ENCODE measurements around the gene NUP155.
"Not testable (repeated sequence)": the region's sequence is repeated elsewhere in the genome, so short reads cannot be mapped to it uniquely, and the experiment has no call there.

Gene NUP155

DNA sequence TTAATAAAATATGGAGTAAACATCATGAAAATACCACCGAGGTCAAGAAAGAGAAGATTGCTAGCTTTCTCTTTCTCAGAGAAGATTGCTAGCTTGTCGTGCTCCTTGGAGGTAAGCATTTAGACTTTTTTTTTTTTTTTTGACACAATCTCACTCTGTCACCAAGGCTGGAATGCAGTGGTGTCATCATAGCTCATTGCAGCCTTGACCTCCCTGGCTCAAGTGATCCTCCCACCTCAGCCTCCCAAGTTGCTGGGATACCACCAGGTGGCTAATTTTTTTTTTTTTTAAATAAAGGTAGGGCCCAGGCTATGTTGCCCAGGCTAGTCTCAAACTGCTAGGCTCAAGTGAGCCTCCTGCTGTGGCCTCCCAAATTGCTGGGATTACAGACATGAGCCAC, 95.4 kb downstream of the NUP155 start:
- no peak for DNase-seq (ENCODE audit: low spot score)

DNA sequence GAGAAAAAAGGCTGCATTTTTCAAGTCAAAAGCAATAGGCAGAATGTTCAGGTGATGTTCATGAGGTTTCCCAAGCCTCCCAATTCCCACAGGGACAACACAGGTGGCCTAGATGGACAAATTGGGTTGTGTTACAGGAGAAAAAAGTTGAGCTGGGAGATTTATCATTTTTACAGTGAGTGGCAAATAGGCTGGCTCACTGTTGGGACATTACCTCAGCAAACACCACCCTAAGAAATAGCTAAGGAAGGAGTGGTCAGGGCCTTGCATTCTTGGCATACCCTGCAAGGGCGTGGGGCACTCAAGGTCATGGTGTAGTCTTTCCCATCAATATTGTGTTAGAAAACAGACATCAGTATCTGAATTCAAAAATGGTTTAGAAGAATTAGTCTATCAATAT, 98.4 kb downstream of the NUP155 start:
- DNase-seq (ENCODE audit: low spot score) = no peak

DNA sequence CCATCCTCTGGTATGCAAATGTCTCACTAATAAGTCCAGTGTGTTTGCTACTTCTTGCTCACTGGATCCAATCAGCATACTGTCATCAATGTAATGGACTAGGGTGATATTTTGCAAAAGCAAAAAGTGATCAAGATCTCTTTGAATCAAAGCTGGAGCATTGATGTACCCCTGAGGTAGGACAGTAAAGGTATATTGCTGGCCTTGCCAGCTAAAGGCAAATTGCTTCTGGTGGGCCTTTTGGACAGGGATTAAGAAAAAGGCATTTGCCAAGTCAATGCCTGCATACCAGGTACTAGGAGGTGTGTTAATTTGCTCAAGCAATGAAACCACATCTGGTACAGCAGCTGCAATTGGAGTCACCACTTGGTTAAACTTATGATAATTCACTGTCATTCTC, 102.8 kb downstream of the NUP155 start:
- DNase-seq (ENCODE audit: low spot score) = not testable (repeated sequence)

DNA sequence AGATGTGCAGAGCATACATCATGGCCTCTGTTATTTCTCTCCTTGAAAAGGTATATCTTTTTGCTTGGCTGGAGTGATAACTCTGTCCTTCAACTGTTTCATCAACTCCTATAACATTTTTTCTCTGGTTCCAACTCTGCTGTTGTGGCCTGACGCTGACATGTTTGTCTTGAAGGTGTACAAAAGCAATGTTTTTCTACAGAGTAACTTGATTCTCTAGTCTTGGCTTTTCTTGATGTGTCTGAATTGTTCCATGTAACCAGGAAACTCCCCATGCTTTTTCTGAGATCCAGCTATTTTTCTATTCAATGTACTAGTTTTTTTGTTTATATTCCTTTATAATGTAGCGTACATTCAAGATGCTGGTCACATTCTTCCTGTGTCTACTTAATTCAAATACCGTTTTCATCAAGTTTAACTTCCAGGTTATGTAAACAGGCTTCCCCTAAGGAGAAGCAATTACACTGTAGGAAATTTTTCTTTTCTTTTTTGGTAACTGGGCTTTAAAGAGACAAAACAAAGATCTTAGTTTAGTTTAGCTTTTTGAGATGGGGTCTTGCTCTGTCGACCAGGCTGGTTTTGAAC, 115.0 kb downstream of the NUP155 start:
- no peak for DNase-seq (ENCODE audit: low spot score)

DNA sequence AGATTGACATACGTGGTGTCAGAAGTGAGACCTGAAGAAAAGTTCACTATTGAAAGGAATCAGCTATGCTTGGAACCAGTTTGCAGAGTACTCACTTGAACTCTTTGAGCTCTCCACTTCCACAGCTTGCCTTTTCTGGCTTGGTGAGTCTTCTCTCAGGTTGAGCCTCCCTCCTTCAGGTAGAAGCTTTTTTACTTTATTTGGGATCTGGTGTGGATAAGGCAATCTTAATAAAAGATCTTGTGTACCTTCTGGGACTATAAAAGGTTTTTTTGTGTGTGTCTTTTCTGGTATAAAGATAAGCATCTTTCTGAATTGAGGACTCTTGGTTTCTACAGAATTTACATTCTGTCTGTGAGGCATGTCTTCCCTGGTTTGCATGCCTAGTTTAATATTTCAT, 116.3 kb downstream of the NUP155 start:
- DNase-seq (ENCODE audit: low spot score) = no peak

- no peak for DNase-seq (ENCODE audit: low spot score)
These were observed 119.2 kb downstream of the NUP155 start for GRCh38 chr5:37251665-37252064.

- DNase-seq (ENCODE audit: low spot score) = no peak
These were observed 121.1 kb downstream of the NUP155 start for GRCh38 chr5:37249815-37250164.

DNA sequence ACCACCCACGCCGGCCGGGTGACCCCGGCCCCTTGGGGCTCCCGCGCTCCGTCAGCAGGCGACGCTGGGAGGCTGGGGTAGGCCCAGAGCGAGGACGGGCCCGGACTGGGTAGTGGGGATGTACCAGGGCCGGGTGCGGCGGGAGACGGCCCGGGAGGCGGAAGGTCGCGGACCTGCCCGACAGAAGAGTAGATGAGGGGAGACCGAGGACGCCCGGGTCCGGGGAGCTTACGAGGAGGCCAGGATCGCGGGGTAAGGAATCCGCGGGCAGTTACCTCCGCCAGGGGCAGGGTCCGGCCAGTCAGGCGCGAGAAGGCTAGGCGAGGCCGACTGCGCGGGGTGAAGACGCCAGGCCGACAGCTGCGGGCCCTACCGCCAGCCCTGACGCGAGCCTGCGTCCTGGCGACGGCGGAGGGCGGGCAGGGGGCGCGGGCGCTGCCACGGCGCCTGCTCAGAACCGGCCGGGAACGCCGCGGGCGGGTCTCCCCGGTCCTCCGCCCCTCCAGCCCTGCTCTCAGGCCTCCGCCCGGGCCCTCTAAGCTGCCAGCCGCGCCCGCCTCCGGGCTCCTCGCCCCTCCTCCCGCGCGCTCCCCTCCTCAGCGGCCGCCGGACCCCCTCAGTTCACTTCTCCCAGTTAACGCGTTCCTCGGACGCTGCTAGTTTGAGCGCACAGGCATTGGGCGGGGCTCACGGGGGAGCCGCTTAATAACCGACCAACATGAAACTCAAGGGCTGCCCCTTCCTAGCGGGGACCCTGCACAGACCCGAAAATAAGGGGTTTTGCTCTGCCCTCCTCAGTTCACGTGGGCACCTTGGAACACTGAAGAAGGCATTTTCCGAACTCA, 121.7 kb downstream of the NUP155 start, which contains the start of gene CPLANE1:
TSS of gene CPLANE1 (minus strand) at position 407 of the 845 bp plus-strand sequence. CDS start 1,678 bp downstream, outside the sequence.
- DNase-seq (ENCODE audit: low spot score) = peak; percentile 48

DNA sequence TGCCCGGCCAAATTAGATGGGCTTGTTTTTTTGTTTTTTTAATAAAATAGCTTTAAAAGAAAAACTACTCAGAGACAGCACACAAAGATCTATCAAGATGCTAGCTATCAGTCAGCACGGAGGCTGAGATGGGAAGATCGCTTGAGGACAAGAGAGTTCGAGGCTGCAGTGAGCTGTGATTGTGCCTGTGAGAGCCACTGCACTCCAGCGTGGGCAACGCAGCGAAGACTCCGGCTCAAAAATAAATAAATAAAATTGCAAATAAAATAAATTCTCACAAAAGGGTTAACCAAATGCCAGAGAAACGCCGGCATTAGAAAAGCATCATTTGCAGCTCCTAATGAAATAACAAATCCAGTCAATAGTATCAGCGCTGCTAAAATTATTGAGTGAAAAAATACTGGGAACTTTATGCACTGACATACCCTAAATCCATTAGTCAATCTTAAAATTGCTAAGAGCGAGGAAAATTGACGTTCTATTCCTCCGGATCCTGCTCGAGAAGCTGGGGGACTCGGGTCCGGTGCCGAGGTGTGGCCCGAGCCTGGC, 122.4 kb downstream of the NUP155 start:
- no peak for DNase-seq (ENCODE audit: low spot score)

DNA sequence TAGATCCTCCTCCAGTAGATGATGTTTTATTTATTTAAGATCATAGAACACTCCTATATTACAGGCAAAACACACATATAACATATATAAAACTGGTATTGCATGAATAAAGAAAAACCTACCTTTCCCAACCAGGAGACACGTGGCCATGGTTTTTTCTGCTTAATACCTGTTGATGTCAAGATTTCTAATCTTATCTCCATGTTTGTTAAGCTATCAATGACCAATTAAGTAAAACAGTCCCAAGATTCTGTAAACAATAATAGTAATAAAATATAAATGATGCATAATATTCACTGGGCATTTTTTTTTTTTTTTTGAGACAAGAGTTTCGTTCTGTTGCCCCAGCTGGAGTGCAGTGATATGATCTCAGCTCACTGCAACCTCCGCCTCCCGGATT, 123.4 kb downstream of the NUP155 start:
- DNase-seq (ENCODE audit: low spot score) = no peak

DNA sequence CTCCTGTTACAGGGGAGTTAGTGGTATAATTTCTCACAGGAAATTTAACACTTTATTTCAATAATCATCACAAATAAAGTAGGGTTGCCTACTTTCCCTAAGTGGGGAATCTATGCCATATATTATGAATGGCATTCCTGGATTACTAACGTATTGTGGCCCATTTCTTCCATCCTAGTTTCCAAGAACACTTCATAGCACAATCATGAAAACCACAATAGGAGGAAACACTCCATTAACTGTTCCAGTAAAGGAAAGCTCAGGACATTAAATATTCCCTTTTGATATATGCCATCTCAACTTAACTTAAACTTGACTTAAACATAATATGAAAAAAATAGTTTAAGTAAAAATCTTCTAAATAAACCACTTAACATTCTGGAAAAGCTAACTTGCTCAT, 123.9 kb downstream of the NUP155 start:
- DNase-seq (ENCODE audit: low spot score) = no peak
